Pancreas (tissue), 10 donors: ENCODE results near the gene KIFAP3. TPM values are rescaled to one million over a fixed set of nuclear protein-coding genes. Genes with fewer than 3 reads are reported as not detected.

Experiments used
- ATAC-seq, 4 donors: fragments of 200-7000 bp; cut with Tn5 transposase; one replicate each; pipeline versions ENCODE4 v1.8.0 to v1.9.1; 2020; ENCODE audit warnings: mild to moderate bottlenecking in 4 of 4, moderate library complexity in 4 of 4
- DNase-seq, 6 donors: peaks; one replicate each; pipeline ENCODE4 v3.0.0-alpha.2; 2020
- FAIRE-seq: peaks from 2 replicates; lab custom pipeline; 2012; peaks lifted over from hg19 to GRCh38; lab: Jason Lieb, UNC
- H3K27ac ChIP-seq, 4 donors: fragments of 200-600 bp; sonication (generic); 1 replicate in 3 of 4; 2 replicates in 1 of 4; pipeline versions ENCODE4 v1.5.0 to v1.8.0; 2020
- H3K27me3 ChIP-seq, 4 donors: fragments of 200-600 bp; one replicate each; pipeline ENCODE4 v1.8.0; 2021
- H3K36me3 ChIP-seq, 3 donors: fragments of 200-600 bp; sonication (generic) in 1 of 3; one replicate each; pipeline versions ENCODE4 v1.5.0 to v1.8.0; 2020 to 2021
- H3K4me1 ChIP-seq, 3 donors: fragments of 200-600 bp; one replicate each; pipeline ENCODE4 v1.8.0; 2021
- H3K4me3 ChIP-seq, 4 donors: fragments of 200-600 bp; sonication (generic) in 2 of 4; one replicate each; pipeline versions ENCODE4 v1.5.0 to v1.8.0; 2020 to 2021
- H3K9me3 ChIP-seq, 4 donors: fragments of 200-600 bp; one replicate each; pipeline ENCODE4 v1.8.0; 2021
- WGBS, 2 donors: extraction: QIAGEN DNeasy Blood & Tissue Kit; methylation state at CpG; one replicate each; pipeline ENCODE4 v1.1.7; 2013; 5-methylcytosine and 5-hydroxymethylcytosine counted together
- intact Hi-C, 3 donors: fragments of 100-400 bp; cut with DNase I; formaldehyde crosslinking; loops; one replicate each; pipeline versions ENCODE4 v1.11.1 to v1.14.2; 2022
- polyA plus RNA-seq, 2 donors: library from polyadenylated mRNA; stranded (reverse); fragments of 200-250 nt; gene quantifications; one replicate each; pipeline ENCODE4 v1.2.3, GENCODE V29; 2013
- total RNA-seq, 6 donors: library from RNA; stranded (reverse); fragmentation: NEBNext Ultra II Directional in 4 of 6; extraction: Animal tissue kit (Norgen Biotek cat#: 25700) in 4 of 6; gene quantifications; one replicate each; pipeline versions ENCODE4 v1.2.1 to v1.2.4, GENCODE V29; 2021 to 2023
- TF ChIP-seq, protein P1 (sequence below), 4 donors: fragments of 200-600 bp; sonication (generic) in 3 of 4; IDR thresholded peaks; one replicate each; pipeline versions ENCODE4 v1.5.0 to v1.8.0; 2021; ENCODE audit warnings: antibody characterized with exemption in 4 of 4
- donor health status: healthy with polysubstance abuse.
- donor health status: DM: no; HTN: no; CAD: no; lungs with moderate emphysema.
- donor health status: DM: no; HTN: no; CAD: no.
- donor health status: control.
- donor health status: control.
- donor health status: Bipolar disorder and iron deficiency.
- donor health status: DM: yes; HTN: yes; CAD: no.
- donor health status: DM: no; HTN: no; CAD: no.
- donor health status: DM: no; HTN: no; CAD: no.
- donor health status: DM: yes; HTN: yes; CAD: no.

Gene KIFAP3
- total and polyA plus RNA-seq, 8 donors, result 6.7 to 18.5 (median 11.6) TPM

DNA sequence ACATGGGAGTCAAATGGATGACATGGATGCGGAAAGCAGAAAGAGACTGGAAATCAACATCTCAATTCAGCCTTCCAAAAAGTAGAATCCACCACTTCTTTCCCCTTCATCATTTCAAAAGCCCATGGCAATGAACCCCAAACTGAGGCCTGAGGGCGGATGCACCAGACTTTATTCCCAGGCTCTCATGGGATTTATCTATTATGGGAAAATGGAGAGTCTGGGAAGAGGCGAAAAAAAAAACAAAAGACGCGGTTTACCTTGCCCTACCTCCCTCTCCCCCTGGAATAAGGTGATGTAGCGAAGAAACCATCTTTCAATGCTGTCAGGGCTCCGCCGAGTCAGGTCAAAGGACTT is 624 bp downstream of the KIFAP3 start:
- WGBS, 2 donors, result 12 to 15% methylated on average over 8 of the region's 8 CpGs
- TF ChIP-seq, protein P1, sequence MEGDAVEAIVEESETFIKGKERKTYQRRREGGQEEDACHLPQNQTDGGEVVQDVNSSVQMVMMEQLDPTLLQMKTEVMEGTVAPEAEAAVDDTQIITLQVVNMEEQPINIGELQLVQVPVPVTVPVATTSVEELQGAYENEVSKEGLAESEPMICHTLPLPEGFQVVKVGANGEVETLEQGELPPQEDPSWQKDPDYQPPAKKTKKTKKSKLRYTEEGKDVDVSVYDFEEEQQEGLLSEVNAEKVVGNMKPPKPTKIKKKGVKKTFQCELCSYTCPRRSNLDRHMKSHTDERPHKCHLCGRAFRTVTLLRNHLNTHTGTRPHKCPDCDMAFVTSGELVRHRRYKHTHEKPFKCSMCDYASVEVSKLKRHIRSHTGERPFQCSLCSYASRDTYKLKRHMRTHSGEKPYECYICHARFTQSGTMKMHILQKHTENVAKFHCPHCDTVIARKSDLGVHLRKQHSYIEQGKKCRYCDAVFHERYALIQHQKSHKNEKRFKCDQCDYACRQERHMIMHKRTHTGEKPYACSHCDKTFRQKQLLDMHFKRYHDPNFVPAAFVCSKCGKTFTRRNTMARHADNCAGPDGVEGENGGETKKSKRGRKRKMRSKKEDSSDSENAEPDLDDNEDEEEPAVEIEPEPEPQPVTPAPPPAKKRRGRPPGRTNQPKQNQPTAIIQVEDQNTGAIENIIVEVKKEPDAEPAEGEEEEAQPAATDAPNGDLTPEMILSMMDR (IDR thresholded peaks at IDR 0.05), result no peak
- no peak for FAIRE-seq
- Histone ChIP-seq H3K27ac (peak overlapping the region in 3 of 4 donors; percentile 45 to 71 (median 68)), H3K27me3 (no peaks in the 10 kb centered on the region), H3K36me3 (no peaks in the 10 kb centered on the region), H3K4me3 (peak overlapping the region; percentile 54 to 78 (median 69)), H3K4me1 (peaks cover 6 to 11% (median 9%) of the 10 kb centered on the region in 3 donors), H3K9me3 (no peaks in the 10 kb centered on the region)
- intact Hi-C loops, result no loop called here
- DNase-seq, result no peak
- peak in 1 of 4 donors; percentile 2 for ATAC-seq

DNA sequence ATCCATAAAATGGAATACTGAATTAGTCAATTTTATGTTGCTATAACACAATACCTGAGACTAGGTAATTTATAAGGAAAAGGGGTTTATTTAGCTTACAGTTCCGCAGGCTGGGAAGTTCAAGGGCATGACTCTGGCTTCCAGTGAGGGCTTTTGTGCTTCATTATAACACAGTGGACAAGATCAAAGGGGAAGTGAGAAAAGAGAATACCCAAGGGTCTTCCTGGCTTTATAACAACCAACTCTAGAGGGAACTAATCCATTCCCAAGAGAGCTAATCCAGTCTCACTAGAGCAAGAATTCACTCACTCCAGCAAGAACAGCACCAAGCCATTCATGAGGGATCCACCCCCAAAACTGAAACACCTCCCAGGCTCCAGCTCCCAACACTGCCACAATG is 3.1 kb downstream of the KIFAP3 start:
- no peak overlapping the region for H3K4me3 ChIP-seq
- no peak for FAIRE-seq
- no peak overlapping the region for H3K27ac ChIP-seq
- no peaks in the 10 kb centered on the region for H3K27me3 ChIP-seq
- TF ChIP-seq, protein P1 (IDR thresholded peaks at IDR 0.05), result no peak
- no peak for DNase-seq
- intact Hi-C loops, result no loop called here
- peaks cover 9 to 14% (median 12%) of the 10 kb centered on the region in 3 donors for H3K4me1 ChIP-seq
- H3K9me3 ChIP-seq, result no peaks in the 10 kb centered on the region
- 97 to 100% methylated on average over 1 of the region's 1 CpG for WGBS, 2 donors
- ATAC-seq, result no peak
- H3K36me3 ChIP-seq, result no peaks in the 10 kb centered on the region

DNA sequence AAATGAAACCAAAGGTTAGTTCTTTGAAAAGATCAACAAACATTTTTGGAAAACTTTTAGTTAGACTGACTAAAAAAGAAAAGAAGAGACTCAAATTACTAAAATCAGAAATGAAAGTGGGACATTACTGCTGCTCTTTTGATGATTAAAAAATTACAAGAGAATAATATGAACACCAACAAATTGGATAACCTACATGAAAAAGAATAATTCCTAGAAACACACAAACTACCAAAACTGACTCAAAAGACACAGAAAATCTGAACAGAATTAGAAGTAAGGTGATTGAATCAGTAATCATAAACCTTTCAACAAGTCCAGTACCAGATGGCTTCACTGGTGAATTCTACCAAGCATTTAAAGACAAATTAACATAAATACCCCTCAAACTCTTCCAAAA is 5.6 kb downstream of the KIFAP3 start:
- TF ChIP-seq, protein P1 (IDR thresholded peaks at IDR 0.05), result no peak
- no peaks in the 10 kb centered on the region for H3K9me3 ChIP-seq
- no peak for FAIRE-seq

DNA sequence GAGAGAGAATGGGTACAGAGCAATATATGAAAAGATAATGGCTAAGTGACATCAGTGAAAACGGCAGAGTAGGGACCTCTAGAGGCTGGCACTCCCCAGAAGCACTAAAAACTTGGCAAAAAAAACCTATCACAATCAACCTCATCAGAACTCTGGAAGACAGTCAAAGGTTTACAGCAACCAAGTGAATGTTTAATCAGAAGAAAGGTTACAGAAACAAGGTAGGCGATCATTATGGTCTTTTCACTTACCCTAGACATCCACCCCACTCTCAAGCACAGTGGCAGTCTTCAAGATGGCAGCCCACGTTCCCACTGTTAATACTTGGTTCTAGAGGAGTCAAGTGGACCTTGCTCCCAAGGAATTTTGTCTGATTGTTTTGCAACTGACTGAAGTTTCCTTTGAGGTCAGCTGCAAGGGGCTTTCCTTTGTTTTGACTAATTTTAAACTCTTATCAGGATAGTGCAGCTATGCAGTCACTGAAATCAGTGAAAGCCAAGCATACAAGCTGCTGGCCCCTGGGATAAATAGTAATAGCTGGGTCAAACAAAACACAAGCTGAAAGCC is 7.2 kb downstream of the KIFAP3 start:
- FAIRE-seq, result no peak
- Histone ChIP-seq H3K4me3 (no peak overlapping the region), H3K4me1 (peaks cover 0 to 6% (median 4%) of the 10 kb centered on the region in 3 donors), H3K9me3 (no peaks in the 10 kb centered on the region), H3K27me3 (no peaks in the 10 kb centered on the region), H3K36me3 (no peaks in the 10 kb centered on the region), H3K27ac (peak overlapping the region in 1 of 4 donors; percentile 27)
- peak; percentile 30 to 68 (median 52) for ATAC-seq
- 44 to 46% methylated on average over 3 of the region's 3 CpGs for WGBS, 2 donors
- TF ChIP-seq, protein P1 (IDR thresholded peaks at IDR 0.05), result no peak
- no peak for DNase-seq
- intact Hi-C loops, result no loop called here

More for the DNA sequence above, 5.6 kb downstream of the KIFAP3 start:
- no peak for ATAC-seq
- no peaks in the 10 kb centered on the region for H3K27me3 ChIP-seq
- no peak overlapping the region for H3K4me3 ChIP-seq
- peaks cover 6 to 11% (median 9%) of the 10 kb centered on the region in 3 donors for H3K4me1 ChIP-seq
- H3K36me3 ChIP-seq, result no peaks in the 10 kb centered on the region
- intact Hi-C loops, result no loop called here
- peak overlapping the region in 1 of 4 donors; percentile 20 for H3K27ac ChIP-seq
- DNase-seq, result no peak

DNA sequence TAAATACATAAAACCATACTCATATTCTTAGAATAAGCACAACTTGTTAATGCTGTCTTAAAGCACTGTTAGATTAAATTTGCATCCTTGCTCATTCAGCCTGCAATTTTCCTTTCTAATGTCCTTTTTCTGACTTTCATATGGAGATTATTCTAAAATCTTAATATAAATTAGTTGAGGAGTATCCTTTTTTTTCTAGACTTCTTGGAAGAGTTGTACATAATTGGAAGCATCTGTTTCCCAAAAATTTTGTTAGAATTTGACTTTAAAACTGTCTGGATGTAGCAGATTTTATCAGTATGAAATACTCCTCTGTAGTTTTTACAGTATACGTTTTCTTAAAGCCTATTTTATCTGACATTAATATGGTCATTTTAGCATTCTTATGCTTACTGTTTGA is 9.7 kb downstream of the KIFAP3 start:
- FAIRE-seq, result no peak
- 85 to 88% methylated on average over 1 of the region's 1 CpG for whole genome bisulfite sequencing, 2 donors

More for the DNA sequence above, 9.7 kb downstream of the KIFAP3 start:
- DNase-seq (no peak), ATAC-seq (no peak)
- intact Hi-C loops, result no loop called here
- TF ChIP-seq, protein P1 (IDR thresholded peaks at IDR 0.05), result no peak
- H3K27me3 ChIP-seq, result no peaks in the 10 kb centered on the region
- no peak overlapping the region for H3K27ac ChIP-seq
- H3K4me3 ChIP-seq, result no peak overlapping the region
- peaks cover 0 to 6% (median 4%) of the 10 kb centered on the region in 3 donors for H3K4me1 ChIP-seq
- H3K36me3 ChIP-seq, result no peaks in the 10 kb centered on the region
- H3K9me3 ChIP-seq, result no peaks in the 10 kb centered on the region
